Stimulated activated naive CD8-positive, alpha-beta T cell treated with anti-CD3 and anti-CD28 coated beads, Interleukin-15, Interleukin-2, amounts not matched to agents 100 U/mL and 50 U/mL, for 24 hours (primary cell): ENCODE data around the gene SMAP1.
A peak's percentile ranks its signal among the peaks of the same experiment; 100 is the strongest.

Experiments used
- ATAC-seq: fragments of 150-1000 bp; cut with Tn5 transposase; one replicate; pipeline ENCODE4 v1.10.0; 2021
- DNase-seq: peaks from one replicate; pipeline ENCODE4 v3.0.0; 2021

The SMAP1 gene

GRCh38 chr6:70684794-70685493 lies 17.3 kb downstream of the SMAP1 start:
- no peak for ATAC-seq

GRCh38 chr6:70685494-70686180 lies 18.0 kb downstream of the SMAP1 start:
- ATAC-seq: no peak
- no peak for DNase-seq

More at GRCh38 chr6:70684794-70685493, 17.3 kb downstream of the SMAP1 start:
- no peak for DNase-seq

- no peak for ATAC-seq
- DNase-seq: no peak
These were observed 19.0 kb downstream of the SMAP1 start for GRCh38 chr6:70686548-70687133.

- DNase-seq: no peak
These were observed 26.2 kb downstream of the SMAP1 start for GRCh38 chr6:70693887-70694286.

GRCh38 chr6:70694371-70694770 lies 26.7 kb downstream of the SMAP1 start:
- DNase-seq (no peak), ATAC-seq (no peak)

More at GRCh38 chr6:70693887-70694286, 26.2 kb downstream of the SMAP1 start:
- no peak for ATAC-seq

GRCh38 chr6:70700922-70701876 lies 33.5 kb downstream of the SMAP1 start:
- DNase-seq: no peak
- ATAC-seq: no peak

GRCh38 chr6:70705772-70706171 lies 38.1 kb downstream of the SMAP1 start:
- ATAC-seq (no peak), DNase-seq (no peak)

- no peak for ATAC-seq
- DNase-seq: no peak
These were observed 38.9 kb downstream of the SMAP1 start for GRCh38 chr6:70706491-70707123.

- ATAC-seq: no peak
- no peak for DNase-seq
These were observed 40.2 kb downstream of the SMAP1 start for GRCh38 chr6:70707893-70708292.

- peak; percentile 43 for ATAC-seq
- DNase-seq: no peak
These were observed 40.8 kb downstream of the SMAP1 start for GRCh38 chr6:70708448-70708847.

- no peak for ATAC-seq
- no peak for DNase-seq
These were observed 42.1 kb downstream of the SMAP1 start for GRCh38 chr6:70709826-70710225.

GRCh38 chr6:70714716-70715257 lies 47.1 kb downstream of the SMAP1 start:
- ATAC-seq: no peak
- no peak for DNase-seq

- ATAC-seq (peak; percentile 73), DNase-seq (no peak)
These were observed 49.5 kb downstream of the SMAP1 start for GRCh38 chr6:70717038-70717801.

- DNase-seq: no peak
- no peak for ATAC-seq
These were observed 56.8 kb downstream of the SMAP1 start for GRCh38 chr6:70724524-70724923.

- ATAC-seq (no peak), DNase-seq (no peak)
These were observed 58.2 kb downstream of the SMAP1 start for GRCh38 chr6:70725817-70726415.

- ATAC-seq (no peak), DNase-seq (no peak)
These were observed 66.7 kb downstream of the SMAP1 start for GRCh38 chr6:70734381-70734780.

GRCh38 chr6:70734979-70735378 lies 67.3 kb downstream of the SMAP1 start:
- DNase-seq (no peak), ATAC-seq (no peak)

GRCh38 chr6:70735513-70735912 lies 67.8 kb downstream of the SMAP1 start:
- ATAC-seq (no peak), DNase-seq (no peak)

- ATAC-seq (no peak), DNase-seq (no peak)
These were observed 70.3 kb downstream of the SMAP1 start for GRCh38 chr6:70738028-70738427.

- DNase-seq (no peak), ATAC-seq (no peak)
These were observed 71.9 kb downstream of the SMAP1 start for GRCh38 chr6:70739534-70739933.
